HG02763 (cell line): Measurements from ENCODE around the gene ARHGAP30.

Experiments used
- ATAC-seq: cut with Tn5 transposase; IDR thresholded peaks from one replicate; pipeline ENCODE4 v1.9.1; 2021; ENCODE audit warnings: mild to moderate bottlenecking, moderate library complexity; ENCODE audit not compliant: unreplicated experiment

The ARHGAP30 gene

GRCh38 chr1:161013488-161014230 lies 56.0 kb downstream of the ARHGAP30 start:
- peak; percentile 87 for ATAC-seq

- ATAC-seq = peak; percentile 17
These were observed 56.6 kb downstream of the ARHGAP30 start for GRCh38 chr1:161013131-161013487.

DNA sequence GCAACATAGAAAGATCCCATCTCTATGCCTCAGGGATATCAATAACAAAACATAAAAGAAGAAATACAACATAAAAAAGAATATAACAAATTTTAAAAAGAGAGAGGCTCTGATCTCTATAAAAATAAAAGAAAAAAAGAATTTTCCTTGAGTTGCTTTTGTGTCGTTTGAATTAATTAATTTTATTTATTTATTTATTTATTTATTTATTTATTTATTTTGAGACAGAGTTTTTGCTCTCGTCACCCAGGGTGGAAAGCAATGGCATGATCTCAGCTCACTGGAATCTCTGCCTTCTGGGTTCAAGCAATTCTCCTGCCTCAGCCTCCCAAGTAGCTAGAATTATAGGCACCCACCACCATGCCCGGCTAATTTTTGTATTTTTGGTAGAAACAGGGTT lies 57.3 kb downstream of the ARHGAP30 start:
- ATAC-seq = no peak

- no peak for ATAC-seq
These were observed 60.0 kb downstream of the ARHGAP30 start for GRCh38 chr1:161009602-161010211.

- ATAC-seq = no peak
These were observed 60.7 kb downstream of the ARHGAP30 start for GRCh38 chr1:161008869-161009510.

- ATAC-seq = no peak
These were observed 62.3 kb downstream of the ARHGAP30 start for GRCh38 chr1:161007369-161007768.

- ATAC-seq = no peak
These were observed 63.1 kb downstream of the ARHGAP30 start for GRCh38 chr1:161006563-161006962.

DNA sequence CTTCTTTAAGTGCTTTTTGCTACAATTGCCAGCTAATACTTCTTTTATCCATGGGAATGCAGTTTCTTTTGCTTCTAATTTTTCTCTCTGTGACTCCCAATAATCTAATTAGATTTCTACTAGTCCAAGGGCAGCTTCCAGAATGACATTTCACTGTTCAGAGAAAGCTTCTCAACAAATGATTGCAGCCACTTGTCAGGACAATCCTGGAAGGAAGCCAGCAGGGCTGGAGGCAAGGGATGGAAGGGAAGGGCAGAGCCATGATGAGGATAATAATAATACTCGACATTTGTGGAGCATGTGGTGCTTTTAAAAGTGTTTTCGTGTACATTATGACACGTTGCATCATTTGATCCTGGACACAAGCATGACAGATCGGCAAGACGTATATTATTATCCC lies 68.2 kb downstream of the ARHGAP30 start:
- ATAC-seq = no peak

- ATAC-seq = no peak
These were observed 68.8 kb downstream of the ARHGAP30 start for GRCh38 chr1:161000736-161001480.

- ATAC-seq = no peak
These were observed 70.3 kb downstream of the ARHGAP30 start for GRCh38 chr1:160999376-160999775.

DNA sequence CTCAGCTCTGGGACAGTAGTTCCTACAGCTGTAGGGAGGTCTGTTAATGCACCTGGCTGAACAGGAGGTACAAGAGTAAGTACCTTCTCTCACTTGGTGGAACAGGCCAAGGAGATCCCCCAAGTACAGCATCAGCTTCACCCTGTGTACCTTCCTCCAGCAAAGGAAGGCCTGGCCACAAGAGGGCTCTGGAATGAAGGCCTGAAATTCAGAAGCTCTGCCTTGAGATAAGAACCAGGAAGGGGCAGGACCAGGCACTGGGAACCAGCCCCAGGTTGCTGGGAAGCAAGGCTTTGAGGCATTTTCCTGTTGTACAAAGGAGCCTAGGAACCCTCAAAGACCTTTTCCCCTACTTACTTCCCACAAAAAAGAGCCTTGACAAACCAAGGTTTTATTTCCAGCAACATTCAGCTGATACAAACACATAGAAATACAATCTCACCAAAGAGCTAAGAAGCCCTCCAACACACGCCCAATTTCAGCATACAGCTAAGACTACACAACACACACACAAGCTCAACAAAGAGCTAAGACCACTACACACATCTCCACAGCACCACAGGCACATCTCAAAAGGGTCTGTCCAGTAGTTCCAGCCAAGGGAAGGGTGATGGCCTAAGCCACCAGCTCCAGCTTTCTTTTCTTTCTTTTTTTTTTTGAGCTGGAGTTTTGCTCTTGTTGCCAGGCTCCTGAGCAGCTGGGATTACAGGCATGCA lies 72.2 kb downstream of the ARHGAP30 start:
- peak; percentile 44 for ATAC-seq
